GM23248 (cell line): ENCODE measurements around the gene ARHGDIA.

Experiments used
- EZH2 ChIP-seq: fragments of 200-600 bp; sonication (generic); IDR thresholded peaks from 2 replicates; pipeline ENCODE4 v1.6.1; 2018; ENCODE audit warnings: antibody characterized with exemption, mild to moderate bottlenecking; ENCODE audit not compliant: insufficient read depth, poor library complexity, severe bottlenecking
- EZH2phosphoT487 ChIP-seq: fragments of 200-600 bp; sonication (generic); IDR thresholded peaks from 2 replicates; pipeline ENCODE4 v1.6.1; 2018; ENCODE audit warnings: antibody characterized with exemption, moderate library complexity, mild to moderate bottlenecking, low read depth; ENCODE audit not compliant: insufficient read depth

DNA sequence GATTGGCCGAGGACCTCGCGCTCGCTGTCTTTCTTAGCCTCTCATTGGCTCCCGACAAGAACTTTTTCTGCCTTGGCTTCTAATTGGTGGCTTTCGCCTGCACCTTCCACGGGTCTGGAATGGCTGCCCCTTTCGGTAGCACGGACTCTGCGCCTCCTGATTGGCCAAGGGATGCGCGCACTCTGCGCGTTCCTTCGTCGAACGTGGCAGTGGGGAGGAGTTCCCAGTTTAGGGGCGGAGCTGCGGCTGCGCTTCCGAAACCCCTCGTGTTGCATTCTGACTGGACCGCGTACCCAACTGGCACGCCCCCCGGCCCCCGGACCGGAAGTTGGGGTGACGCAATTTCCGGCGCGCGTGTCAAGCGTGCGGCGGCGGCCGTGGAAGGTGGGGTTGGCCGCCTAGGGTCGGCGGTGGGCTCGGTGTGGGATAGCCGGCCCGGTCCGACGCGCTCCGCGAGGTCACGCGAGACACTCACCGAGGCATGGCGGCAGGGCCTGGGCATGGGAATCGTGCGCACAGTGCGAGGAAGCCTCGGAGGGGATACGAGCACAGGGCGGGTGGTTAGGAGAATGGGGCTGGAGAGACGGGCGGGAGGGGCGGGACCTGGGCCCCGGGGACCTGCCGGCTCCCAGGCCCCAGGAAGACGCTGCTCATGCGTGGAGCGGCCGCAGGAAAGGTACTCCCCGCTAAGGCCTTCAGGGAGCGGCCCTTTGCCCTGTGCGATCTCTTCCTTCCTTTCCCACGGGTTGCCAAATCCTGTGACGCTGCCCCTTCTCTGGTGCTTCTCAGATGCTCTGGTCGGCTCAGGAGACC is 10.2 kb downstream of the ARHGDIA start:
- TF ChIP-seq EZH2 (no peak), EZH2phosphoT487 (no peak)
